HG03354 (cell line): ENCODE results near the gene COA3.

Experiments
- ATAC-seq: cut with Tn5 transposase; IDR thresholded peaks from one replicate; pipeline ENCODE4 v1.9.1; 2021; ENCODE audit warnings: mild to moderate bottlenecking; ENCODE audit not compliant: unreplicated experiment, poor library complexity, severe bottlenecking

COA3 gene

DNA sequence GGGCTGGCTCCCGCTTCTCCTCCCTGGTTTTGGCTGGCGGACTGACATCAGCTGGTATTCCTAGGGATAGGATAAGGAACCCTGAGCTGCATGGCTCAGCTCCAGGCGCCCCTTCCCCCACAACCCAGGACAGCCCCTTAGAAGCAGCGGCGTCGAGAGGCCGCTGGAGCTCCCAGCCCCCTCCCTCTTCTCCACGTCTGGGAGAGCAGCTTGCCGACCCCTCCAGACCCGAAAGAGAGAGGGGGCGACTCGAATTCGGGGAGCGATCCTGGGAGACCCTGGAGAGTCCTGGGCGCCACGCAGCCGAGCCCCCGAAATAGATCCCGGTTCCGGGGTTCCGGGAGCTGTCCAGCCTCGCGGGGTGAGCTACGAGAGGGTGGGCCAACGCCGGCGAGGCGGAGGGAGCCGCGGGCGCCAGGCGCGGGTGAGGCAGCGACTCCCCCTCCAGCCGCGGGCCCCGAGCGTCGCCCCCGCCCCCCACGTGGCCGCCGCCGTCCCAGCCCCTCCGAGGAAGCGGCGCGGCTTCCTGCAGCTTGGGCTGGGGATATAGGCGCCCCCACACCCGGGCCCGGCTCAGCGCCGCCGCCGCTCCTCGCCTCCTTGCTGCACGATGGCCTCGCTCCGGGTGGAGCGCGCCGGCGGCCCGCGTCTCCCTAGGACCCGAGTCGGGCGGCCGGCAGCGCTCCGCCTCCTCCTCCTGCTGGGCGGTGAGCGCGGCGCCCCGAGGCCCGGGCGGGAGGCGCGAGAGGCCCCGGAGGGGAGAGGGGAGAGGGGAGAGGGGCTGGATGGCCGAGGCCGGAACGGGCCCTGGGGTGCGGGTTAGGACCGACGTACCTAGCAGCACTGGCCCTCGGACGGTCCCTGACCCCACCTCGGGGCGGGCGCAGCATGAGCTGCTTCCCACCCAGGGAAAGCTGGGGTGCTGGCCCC lies 37.6 kb downstream of the COA3 start, which contains the start of gene RAMP2:
TSS of gene RAMP2 (plus strand) at position 576 of the 930 bp plus-strand sequence. CDS start at position 611, 35 bp downstream.
- no peak for ATAC-seq

DNA sequence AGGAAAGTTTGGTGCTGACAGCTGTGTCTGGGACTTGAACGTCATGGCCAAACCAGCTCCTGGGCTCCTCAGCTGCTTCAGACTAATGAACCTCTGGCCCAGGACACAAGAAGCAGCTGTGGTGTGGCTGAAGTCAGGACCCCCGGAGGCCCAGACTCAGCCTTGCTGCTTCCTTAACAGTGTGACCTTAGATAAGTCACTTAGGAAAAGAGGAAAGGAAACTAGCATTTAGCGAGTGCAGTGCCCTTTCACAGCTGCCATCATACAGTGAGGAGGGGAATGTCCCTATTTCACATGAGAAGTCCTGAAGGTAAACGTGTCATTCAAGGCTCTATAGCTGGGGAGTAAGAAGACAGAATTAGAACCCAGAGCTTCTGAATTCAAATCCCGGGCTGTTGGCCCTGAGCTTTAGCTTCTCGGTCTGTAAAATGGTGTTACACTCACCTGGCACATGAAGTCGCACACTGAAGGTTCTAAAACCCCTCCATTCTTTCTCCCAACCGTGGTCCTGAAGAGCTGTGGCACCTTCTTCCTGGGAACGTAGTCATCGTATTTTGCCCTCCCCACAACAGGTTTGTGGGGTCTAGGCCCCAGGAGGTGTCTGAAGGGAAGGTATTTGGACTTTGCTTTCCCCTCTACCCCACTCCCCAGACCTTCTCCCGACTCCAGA lies 38.4 kb downstream of the COA3 start:
- ATAC-seq = no peak

DNA sequence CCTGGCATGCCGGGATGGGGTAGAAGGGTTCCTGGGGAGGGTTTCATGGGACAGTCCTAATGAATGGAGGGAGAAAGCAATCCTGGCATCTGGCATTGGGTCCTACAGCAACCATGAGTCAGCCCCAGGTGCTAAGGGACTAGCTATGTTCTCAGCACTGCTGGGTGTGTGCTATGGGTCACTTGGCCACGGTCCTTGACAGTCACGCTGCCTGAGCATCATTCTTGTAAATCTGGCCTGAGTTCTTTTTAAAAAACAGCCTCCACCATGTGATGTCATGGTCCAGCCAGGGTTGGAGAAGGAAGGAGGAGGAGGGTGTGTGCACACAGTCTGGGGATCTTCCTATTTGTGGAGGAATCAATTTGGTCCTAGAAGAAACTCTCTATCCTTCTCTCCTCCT lies 43.7 kb downstream of the COA3 start:
- no peak for ATAC-seq

DNA sequence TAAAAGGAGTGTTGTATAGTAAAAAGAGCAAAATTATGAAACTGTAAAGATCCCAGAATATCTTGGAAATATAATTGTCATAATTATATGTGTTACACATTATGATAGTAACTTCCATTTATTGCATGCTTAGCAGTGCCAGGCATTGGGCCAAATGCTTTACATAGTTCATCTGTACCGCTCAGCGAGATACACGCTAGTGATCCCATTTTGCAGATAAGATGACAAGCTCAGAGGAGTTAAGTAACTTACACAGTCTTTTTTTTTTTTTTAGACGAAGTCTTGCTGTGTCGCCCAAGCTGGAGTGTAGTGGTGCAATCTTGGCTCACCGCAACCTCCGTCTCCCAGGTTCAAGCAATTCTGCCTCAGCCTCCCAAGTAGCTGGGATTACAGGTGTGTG lies 46.9 kb downstream of the COA3 start:
- ATAC-seq = no peak

DNA sequence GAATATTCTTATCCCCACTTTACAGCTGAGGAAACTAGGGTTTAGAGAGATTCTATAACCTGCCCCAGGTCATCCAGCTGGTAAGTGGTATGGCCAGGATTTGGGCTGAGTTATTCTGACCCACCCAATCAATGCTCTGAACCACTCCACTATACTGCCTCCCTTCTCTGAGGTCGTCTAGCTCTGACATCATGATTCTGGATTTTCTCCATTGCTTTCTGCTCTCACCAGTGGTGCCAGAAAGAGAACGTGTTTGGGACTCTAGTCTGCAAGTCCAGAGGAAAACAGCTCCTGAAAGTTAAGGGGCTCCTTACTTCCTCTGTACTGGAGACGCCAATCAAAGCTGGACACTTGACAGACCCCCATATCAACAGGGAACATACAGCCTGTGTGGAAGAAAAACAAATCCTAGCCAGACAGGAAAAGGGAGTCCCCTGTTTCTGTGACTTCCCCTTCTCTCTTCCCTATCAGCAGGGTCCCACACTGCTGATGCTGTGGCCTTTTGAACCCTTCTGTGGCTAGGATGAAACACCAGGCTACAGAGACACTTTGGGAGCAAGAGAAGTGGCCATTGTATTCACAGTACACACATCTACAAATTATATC lies 47.7 kb downstream of the COA3 start:
- ATAC-seq = no peak

DNA sequence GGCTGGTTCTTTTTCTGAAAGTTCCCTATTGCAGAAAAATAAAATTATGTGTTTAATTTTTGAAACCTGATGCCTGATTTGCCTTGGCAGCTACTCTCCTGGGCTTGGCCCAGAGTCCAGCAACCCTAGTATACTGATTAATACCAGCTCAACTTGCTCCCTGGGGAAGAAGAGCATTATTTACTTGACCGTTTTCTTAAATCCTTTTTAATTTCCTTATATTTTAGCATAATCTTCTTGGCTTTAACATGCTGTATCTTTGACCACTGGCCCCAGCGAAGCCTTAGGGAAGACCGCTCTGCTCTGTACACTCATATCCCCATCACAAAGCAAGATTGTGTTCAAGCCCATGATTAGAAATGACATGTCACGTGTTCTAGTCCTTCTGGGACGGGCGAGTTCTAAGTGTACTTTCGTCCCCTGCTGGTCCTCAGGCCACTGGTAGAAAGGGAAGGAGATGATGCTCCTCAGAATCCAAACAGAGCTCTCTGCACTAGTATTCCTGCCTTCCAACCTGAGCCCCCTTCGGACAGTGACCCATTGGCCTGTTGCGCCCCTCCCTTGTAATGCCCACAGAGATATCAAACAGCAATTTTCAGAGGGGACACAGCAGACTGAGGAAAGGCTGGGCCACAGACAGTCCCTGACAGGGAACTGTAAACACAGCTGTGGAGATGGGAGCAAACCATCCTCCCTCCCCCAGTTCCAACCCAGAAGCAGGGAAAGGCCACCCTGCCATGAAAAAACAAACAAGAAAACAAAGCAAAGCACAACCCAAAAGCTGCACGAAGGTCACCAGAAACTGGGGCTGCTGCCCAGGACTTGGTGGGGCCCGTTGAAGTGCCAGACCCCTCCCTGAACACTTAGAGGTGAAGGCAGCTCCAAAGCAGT lies 49.4 kb downstream of the COA3 start:
- ATAC-seq = no peak

DNA sequence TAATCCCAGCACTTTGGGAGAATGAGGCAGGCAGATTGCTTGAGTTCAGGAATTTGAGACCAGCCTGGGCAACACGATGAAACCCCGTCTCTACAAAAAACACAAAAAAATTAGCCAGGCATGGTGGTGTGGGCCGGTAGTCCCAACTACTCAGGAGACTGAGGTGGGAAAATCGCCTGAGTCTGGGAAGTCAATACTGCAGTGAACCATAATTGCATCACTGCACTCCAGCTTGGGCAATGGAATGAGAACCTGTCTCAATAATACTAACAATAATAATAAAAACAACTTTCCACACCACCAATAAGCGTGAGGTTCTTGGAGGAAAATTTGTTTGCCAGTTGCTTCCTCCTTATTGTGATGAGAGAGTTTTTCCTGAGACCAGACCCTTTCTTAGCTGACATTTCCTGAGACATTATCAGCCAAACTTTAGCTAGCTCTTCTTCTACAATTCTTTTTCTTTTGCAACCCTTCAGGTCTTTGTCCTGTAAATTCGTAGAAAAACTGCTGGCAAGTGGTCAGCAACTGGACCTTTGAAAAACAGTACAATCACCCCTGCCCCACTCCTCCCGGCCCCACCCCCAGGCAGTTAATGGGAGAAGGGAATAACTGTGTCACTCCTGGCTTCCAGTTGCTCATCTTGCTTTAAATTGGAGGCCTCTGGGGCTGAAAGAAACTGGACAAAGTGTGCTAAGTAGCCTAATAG lies 50.1 kb downstream of the COA3 start:
- no peak for ATAC-seq
